Keratinocyte (primary cell): ENCODE data around the gene MED15. TPM values are rescaled to one million over a fixed set of nuclear protein-coding genes. Genes with fewer than 3 reads are reported as not detected.

Experiments
- DNase-seq: peaks from one replicate; pipeline ENCODE4 v3.0.0-alpha.2; 2011; ENCODE audit warnings: low read depth, missing footprints, low spot score
- FAIRE-seq: peaks from 2 replicates; lab custom pipeline; 2011; peaks lifted over from hg19 to GRCh38; lab: Jason Lieb, UNC
- H2AFZ ChIP-seq: 2 replicates; pipeline ENCODE4 v1.6.0; 2012; ENCODE audit warnings: low read length, control low read depth, inconsistent platforms; ENCODE audit not compliant: control insufficient read depth
- H3K27ac ChIP-seq: 2 replicates; pipeline ENCODE4 v1.5.1; 2011; ENCODE audit warnings: low read length; ENCODE audit not compliant: control insufficient read depth, insufficient read depth
- H3K27me3 ChIP-seq: 3 replicates; pipeline ENCODE4 v1.6.0; 2011; ENCODE audit warnings: low read length; ENCODE audit not compliant: control insufficient read depth, insufficient read depth; ENCODE audit errors: extremely low read depth
- H3K36me3 ChIP-seq, 2 experiments: 2 replicates in 1 of 2; 3 replicates in 1 of 2; pipeline ENCODE4 v1.5.1; 2011; ENCODE audit warnings: low read length in 2 of 2, mild to moderate bottlenecking in 1 of 2; ENCODE audit not compliant: control insufficient read depth in 2 of 2, insufficient read depth in 2 of 2; ENCODE audit errors: extremely low read depth in 1 of 2
- H3K4me1 ChIP-seq: 3 replicates; pipeline ENCODE4 v1.5.1; 2011; ENCODE audit warnings: low read length; ENCODE audit not compliant: control insufficient read depth, insufficient read depth; ENCODE audit errors: extremely low read depth
- H3K4me2 ChIP-seq: 3 replicates; pipeline ENCODE4 v1.6.0; 2011; ENCODE audit warnings: low read depth, low read length; ENCODE audit not compliant: control insufficient read depth, insufficient read depth; ENCODE audit errors: extremely low read depth
- H3K4me3 ChIP-seq, 3 experiments: fragments of 200-600 bp in 1 of 3; sonication (generic) in 1 of 3; 2 replicates in 2 of 3; 3 replicates in 1 of 3; pipeline ENCODE4 v1.5.1; 2011 to 2016; ENCODE audit warnings: low read length in 3 of 3, mild to moderate bottlenecking in 3 of 3, control low read depth in 2 of 3, inconsistent platforms in 1 of 3, low read depth in 1 of 3, mixed read lengths in 1 of 3, mixed run types in 1 of 3, moderate library complexity in 1 of 3; ENCODE audit not compliant: control insufficient read depth in 2 of 3, insufficient read depth in 2 of 3; ENCODE audit errors: extremely low read depth in 1 of 3
- H3K79me2 ChIP-seq: 2 replicates; pipeline ENCODE4 v1.6.0; 2012; ENCODE audit warnings: low read length; ENCODE audit not compliant: control insufficient read depth, insufficient read depth
- H3K9ac ChIP-seq: 3 replicates; pipeline ENCODE4 v1.6.0; 2011; ENCODE audit warnings: low read length; ENCODE audit not compliant: control insufficient read depth, insufficient read depth; ENCODE audit errors: extremely low read depth
- H3K9me1 ChIP-seq: 3 replicates; pipeline ENCODE4 v1.6.0; 2011; ENCODE audit warnings: low read length; ENCODE audit not compliant: control insufficient read depth, insufficient read depth; ENCODE audit errors: extremely low read depth
- H3K9me3 ChIP-seq: 2 replicates; pipeline ENCODE4 v1.5.1; 2012; ENCODE audit warnings: low read depth, low read length; ENCODE audit not compliant: control insufficient read depth
- H4K20me1 ChIP-seq: 3 replicates; pipeline ENCODE4 v1.6.0; 2011; ENCODE audit warnings: low read length; ENCODE audit not compliant: control insufficient read depth, insufficient read depth; ENCODE audit errors: extremely low read depth
- EZH2 ChIP-seq: IDR thresholded peaks from one replicate; pipeline ENCODE4 v1.6.1; 2012; ENCODE audit warnings: inconsistent platforms, mild to moderate bottlenecking, low read length, moderate library complexity
- dilution Hi-C: fragments of 300-500 bp; cut with MboI; formaldehyde crosslinking; loops from one replicate; pipeline ENCODE4 v1.7.0; 2020; ENCODE audit warnings: low sequenced_read_pairs; ENCODE audit not compliant: extremely low pct_ligation_motif_present
- polyA plus RNA-seq, 5 experiments: library from polyadenylated mRNA; depleted of rRNA in 3 of 5; stranded (reverse) in 3 of 5; stranded (forward) in 1 of 5; unstranded in 1 of 5; fragments of >200 nt; gene quantifications; 1 replicate in 1 of 5; 2 replicates in 3 of 5; 3 replicates in 1 of 5; pipeline versions ENCODE4 v1.2.1 to v1.2.3, GENCODE V29; 2011 to 2012; ENCODE audit warnings: missing spikeins in 2 of 5, low read depth in 1 of 5, low replicate concordance in 1 of 5
- TF ChIP-seq, protein P1 (sequence below), 3 experiments: IDR thresholded peaks in 1 of 3; conservative IDR thresholded peaks in 1 of 3; optimal IDR thresholded peaks in 1 of 3; 2 replicates in 2 of 3; 3 replicates in 1 of 3; pipeline versions ENCODE3 to v1.5.1; 2011; ENCODE audit warnings: low read length in 3 of 3, mild to moderate bottlenecking in 3 of 3, moderate library complexity in 2 of 3, control low read depth in 1 of 3, inconsistent platforms in 1 of 3; ENCODE audit not compliant: insufficient read depth in 2 of 3; ENCODE audit errors: extremely low read depth in 1 of 3

MED15 gene
- polyA plus RNA-seq, 1 donor (not counting 4 experiments of a cell fraction or from before 2014, with no cell fraction given): 24.9 TPM

DNA sequence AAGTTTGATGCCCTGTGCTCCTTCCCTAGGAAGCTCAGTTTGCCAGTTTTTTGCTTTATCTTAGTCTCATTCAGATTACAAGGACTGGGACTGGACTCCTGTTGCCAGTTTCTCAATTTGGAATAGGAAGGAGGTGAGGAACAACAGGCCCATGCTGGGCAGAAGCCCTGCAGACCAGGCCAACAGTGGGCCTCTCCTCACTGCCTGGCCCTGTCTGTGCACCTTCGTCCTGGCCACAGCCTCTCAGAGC is 23.7 kb downstream of the MED15 start:
- peaks cover 12 to 28% of the 10 kb centered on the region in 2 experiments for H3K36me3 ChIP-seq
- FAIRE-seq: no peak
- TF ChIP-seq, protein P1, sequence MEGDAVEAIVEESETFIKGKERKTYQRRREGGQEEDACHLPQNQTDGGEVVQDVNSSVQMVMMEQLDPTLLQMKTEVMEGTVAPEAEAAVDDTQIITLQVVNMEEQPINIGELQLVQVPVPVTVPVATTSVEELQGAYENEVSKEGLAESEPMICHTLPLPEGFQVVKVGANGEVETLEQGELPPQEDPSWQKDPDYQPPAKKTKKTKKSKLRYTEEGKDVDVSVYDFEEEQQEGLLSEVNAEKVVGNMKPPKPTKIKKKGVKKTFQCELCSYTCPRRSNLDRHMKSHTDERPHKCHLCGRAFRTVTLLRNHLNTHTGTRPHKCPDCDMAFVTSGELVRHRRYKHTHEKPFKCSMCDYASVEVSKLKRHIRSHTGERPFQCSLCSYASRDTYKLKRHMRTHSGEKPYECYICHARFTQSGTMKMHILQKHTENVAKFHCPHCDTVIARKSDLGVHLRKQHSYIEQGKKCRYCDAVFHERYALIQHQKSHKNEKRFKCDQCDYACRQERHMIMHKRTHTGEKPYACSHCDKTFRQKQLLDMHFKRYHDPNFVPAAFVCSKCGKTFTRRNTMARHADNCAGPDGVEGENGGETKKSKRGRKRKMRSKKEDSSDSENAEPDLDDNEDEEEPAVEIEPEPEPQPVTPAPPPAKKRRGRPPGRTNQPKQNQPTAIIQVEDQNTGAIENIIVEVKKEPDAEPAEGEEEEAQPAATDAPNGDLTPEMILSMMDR (optimal IDR thresholded peaks at IDR 0.05 in 1 of 3, IDR thresholded peaks at IDR 0.05 in 1 of 3, conservative IDR thresholded peaks at IDR 0.05 in 1 of 3; ENCODE audit: extremely low read depth in 1 of 3, insufficient read depth in 2 of 3, low read length in 3 of 3): no peak
- TF ChIP-seq EZH2: no peak
- H4K20me1 ChIP-seq: no peaks in the 10 kb centered on the region
- H3K4me1 ChIP-seq: peaks cover 65% of the 10 kb centered on the region
- DNase-seq: no peak
- peaks cover 4% of the 10 kb centered on the region for H3K9me1 ChIP-seq
- no peaks in the 10 kb centered on the region for H3K9me3 ChIP-seq
- dilution Hi-C loops: no loop called here
- peak overlapping the region in 1 of 3 experiments; percentile 37 for H3K4me3 ChIP-seq
- peak overlapping the region; percentile 86 for H3K9ac ChIP-seq
- H3K27ac ChIP-seq: peak overlapping the region; percentile 96
- H3K27me3 ChIP-seq: no peaks in the 10 kb centered on the region
- peaks cover 65% of the 10 kb centered on the region for H3K79me2 ChIP-seq
- H2AFZ ChIP-seq: no peak overlapping the region
- H3K4me2 ChIP-seq: peak overlapping the region; percentile 59

DNA sequence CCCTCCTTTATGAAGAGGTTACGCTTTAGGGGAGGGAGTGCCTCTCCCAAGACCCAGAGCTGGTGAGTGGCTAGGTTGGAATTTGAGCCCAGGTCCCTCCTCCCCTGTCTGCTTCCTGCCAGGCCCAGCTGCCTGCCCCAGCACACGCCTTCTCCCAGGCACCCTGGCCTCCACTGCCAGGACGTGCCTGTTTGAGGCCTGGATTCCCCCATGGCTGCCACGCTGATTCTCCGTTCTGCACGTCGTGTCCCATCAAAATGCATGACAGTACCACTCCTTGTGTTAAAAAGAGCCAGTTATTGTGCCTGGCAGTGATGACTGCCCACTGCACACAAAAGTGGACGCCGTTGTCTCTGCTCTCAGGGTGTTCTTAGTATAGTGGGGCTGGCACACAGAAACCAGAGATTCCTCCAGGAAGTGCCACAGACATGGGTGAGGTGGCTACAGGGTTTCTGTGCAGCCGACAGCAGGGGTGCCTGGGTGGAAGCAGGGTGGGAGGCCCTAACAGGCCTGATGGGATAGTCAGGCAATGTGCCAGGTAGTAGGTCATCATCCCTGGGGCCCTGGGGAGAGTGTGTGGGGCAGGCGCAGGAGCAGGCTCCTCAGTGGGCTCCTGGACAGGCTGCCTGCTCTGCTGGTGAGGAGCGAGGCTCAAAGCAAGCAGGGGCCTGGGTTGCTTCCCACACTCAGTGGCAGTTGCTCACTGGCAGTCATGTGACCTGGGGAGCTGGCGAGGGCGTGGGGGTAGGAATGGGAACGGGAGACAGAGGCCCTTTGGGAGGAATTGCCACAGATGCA is 24.2 kb downstream of the MED15 start:
- H4K20me1 ChIP-seq: peaks cover under 1% of the 10 kb centered on the region
- no peaks in the 10 kb centered on the region for H3K27me3 ChIP-seq
- H3K36me3 ChIP-seq: peaks cover 12 to 24% of the 10 kb centered on the region in 2 experiments
- dilution Hi-C loops: no loop called here
- H3K79me2 ChIP-seq: peaks cover 66% of the 10 kb centered on the region
- H3K4me3 ChIP-seq: peak overlapping the region in 1 of 3 experiments; percentile 52
- TF ChIP-seq EZH2: no peak
- TF ChIP-seq, protein P1 (optimal IDR thresholded peaks at IDR 0.05 in 1 of 3, IDR thresholded peaks at IDR 0.05 in 1 of 3, conservative IDR thresholded peaks at IDR 0.05 in 1 of 3; ENCODE audit: extremely low read depth in 1 of 3, insufficient read depth in 2 of 3, low read length in 3 of 3): no peak
- DNase-seq (peak; percentile 90), FAIRE-seq (peak; percentile 96)
- H3K9me1 ChIP-seq: peaks cover 4% of the 10 kb centered on the region
- no peaks in the 10 kb centered on the region for H3K9me3 ChIP-seq
- peaks cover 59% of the 10 kb centered on the region for H3K4me1 ChIP-seq
- peak overlapping the region; percentile 86 for H3K9ac ChIP-seq
- peak overlapping the region; percentile 96 for H3K27ac ChIP-seq
- H2AFZ ChIP-seq: peak overlapping the region; percentile 50
- H3K4me2 ChIP-seq: peak overlapping the region; percentile 59
